IMR-90 (cell line): ENCODE measurements around the gene CETN1.

Source experiments
- BHLHE40 ChIP-seq: fragments of 150-350 bp; IDR thresholded peaks from 2 replicates; pipeline ENCODE4 v1.6.1; 2016; ENCODE audit warnings: mild to moderate bottlenecking, low read depth, low read length
- CHD1 ChIP-seq: IDR thresholded peaks from 2 replicates; pipeline ENCODE4 v1.6.1; 2012; ENCODE audit warnings: low read depth, low read length, improper control_type of control experiment
- FOS ChIP-seq: fragments of 150-350 bp; IDR thresholded peaks from 2 replicates; pipeline ENCODE4 v1.6.1; 2016; ENCODE audit warnings: low read depth, low read length
- MXI1 ChIP-seq: IDR thresholded peaks from 2 replicates; pipeline ENCODE4 v1.6.1; 2012; ENCODE audit warnings: low read depth, mild to moderate bottlenecking, low read length, moderate library complexity, borderline replicate concordance
- POLR2A ChIP-seq: IDR thresholded peaks from 2 replicates; pipeline ENCODE4 v1.6.1; 2012; ENCODE audit warnings: mild to moderate bottlenecking, low read depth, low read length
- RAD21 ChIP-seq: IDR thresholded peaks from 2 replicates; pipeline ENCODE4 v1.6.1; 2012; ENCODE audit warnings: low read length, improper control_type of control experiment
- TF ChIP-seq, protein P1 (sequence below): conservative IDR thresholded peaks from 2 replicates; pipeline ENCODE4 v1.5.1; 2012; ENCODE audit warnings: mild to moderate bottlenecking, low read depth, low read length, improper control_type of control experiment

DNA sequence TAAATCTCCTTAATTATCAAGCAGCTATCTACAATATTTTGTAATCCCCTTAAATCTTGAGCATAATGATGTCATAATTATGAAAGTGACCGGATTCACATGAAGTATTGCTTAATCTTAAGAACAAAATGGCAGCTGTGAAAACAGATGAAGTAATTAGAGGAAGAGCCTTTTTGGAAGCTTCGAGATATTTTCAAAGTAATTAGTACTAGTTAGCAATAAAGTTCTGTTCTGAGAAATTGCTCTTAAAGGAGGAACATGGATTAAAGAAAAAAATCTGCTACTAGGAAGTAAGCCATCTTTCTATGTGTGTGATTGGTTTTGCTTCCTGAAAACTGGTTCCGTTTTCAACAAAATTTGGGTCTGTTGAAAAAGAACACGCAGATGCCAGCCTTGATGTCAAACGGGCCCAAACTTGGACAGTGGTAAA lies 34.9 kb downstream of the CETN1 start:
- no peak for TF ChIP-seq BHLHE40
- no peak for TF ChIP-seq MXI1
- TF ChIP-seq, protein P1, sequence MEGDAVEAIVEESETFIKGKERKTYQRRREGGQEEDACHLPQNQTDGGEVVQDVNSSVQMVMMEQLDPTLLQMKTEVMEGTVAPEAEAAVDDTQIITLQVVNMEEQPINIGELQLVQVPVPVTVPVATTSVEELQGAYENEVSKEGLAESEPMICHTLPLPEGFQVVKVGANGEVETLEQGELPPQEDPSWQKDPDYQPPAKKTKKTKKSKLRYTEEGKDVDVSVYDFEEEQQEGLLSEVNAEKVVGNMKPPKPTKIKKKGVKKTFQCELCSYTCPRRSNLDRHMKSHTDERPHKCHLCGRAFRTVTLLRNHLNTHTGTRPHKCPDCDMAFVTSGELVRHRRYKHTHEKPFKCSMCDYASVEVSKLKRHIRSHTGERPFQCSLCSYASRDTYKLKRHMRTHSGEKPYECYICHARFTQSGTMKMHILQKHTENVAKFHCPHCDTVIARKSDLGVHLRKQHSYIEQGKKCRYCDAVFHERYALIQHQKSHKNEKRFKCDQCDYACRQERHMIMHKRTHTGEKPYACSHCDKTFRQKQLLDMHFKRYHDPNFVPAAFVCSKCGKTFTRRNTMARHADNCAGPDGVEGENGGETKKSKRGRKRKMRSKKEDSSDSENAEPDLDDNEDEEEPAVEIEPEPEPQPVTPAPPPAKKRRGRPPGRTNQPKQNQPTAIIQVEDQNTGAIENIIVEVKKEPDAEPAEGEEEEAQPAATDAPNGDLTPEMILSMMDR, result no peak
- TF ChIP-seq POLR2A, result no peak
- no peak for TF ChIP-seq RAD21
- TF ChIP-seq FOS, result no peak
- TF ChIP-seq CHD1, result no peak
